22Rv1 (cell line): ENCODE measurements around the gene KRTAP10-10.
"Not testable (repeated sequence)": the region's sequence is repeated elsewhere in the genome, so short reads cannot be mapped to it uniquely, and the experiment has no call there.

Source experiments
- H3K27ac ChIP-seq: fragments of 450-650 bp; 2 replicates; pipeline ENCODE4 v1.5.1; 2017
- ZFX ChIP-seq: fragments of 450-650 bp; IDR thresholded peaks from 2 replicates; pipeline ENCODE4 v1.6.1; 2017; ENCODE audit warnings: antibody characterized with exemption, borderline replicate concordance
- TF ChIP-seq, protein P1 (sequence below): fragments of 450-650 bp; IDR thresholded peaks from 2 replicates; pipeline ENCODE4 v1.5.1; 2017; ENCODE audit warnings: mild to moderate bottlenecking

KRTAP10-10 gene

DNA sequence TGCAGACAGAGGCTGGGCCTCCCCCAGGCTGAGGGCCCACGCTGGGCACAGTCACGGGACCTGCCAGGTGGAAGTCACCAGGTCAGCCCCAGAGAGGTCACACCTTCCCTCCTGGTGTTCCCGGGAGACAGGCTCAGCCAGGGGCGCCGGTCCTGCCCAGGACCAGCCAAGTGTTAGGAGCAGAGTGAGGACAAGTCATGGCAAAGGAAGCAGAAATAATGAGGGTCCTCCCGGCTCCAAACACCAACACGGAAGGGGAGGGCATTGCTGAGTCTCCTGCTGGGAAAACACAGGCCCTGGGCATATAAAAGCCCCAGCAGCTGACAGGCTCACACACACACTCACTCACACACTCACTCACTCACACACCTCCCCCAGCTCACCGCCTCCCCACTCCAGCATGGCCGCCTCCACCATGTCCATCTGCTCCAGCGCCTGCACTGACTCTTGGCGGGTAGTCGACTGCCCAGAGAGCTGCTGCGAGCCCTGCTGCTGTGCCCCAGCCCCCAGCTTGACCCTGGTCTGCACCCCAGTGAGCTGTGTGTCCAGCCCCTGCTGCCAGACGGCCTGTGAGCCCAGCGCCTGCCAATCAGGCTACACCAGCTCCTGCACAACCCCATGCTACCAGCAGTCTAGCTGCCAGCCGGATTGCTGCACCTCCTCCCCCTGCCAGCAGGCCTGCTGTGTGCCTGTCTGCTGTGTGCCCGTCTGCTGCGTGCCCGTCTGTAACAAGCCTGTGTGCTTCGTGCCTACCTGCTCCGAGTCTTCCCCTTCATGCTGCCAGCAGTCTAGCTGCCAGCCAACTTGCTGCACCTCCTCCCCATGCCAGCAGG, at the start of gene KRTAP10-10:
Gene KRTAP10-10, plus strand, starts transcription at position 339 of the 833 bp plus-strand sequence. Its CDS starts 62 bp downstream, at position 401.
- no peak within 1 kb of the TSS for H3K27ac ChIP-seq
- no peak for TF ChIP-seq ZFX
- TF ChIP-seq, protein P1, sequence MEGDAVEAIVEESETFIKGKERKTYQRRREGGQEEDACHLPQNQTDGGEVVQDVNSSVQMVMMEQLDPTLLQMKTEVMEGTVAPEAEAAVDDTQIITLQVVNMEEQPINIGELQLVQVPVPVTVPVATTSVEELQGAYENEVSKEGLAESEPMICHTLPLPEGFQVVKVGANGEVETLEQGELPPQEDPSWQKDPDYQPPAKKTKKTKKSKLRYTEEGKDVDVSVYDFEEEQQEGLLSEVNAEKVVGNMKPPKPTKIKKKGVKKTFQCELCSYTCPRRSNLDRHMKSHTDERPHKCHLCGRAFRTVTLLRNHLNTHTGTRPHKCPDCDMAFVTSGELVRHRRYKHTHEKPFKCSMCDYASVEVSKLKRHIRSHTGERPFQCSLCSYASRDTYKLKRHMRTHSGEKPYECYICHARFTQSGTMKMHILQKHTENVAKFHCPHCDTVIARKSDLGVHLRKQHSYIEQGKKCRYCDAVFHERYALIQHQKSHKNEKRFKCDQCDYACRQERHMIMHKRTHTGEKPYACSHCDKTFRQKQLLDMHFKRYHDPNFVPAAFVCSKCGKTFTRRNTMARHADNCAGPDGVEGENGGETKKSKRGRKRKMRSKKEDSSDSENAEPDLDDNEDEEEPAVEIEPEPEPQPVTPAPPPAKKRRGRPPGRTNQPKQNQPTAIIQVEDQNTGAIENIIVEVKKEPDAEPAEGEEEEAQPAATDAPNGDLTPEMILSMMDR = no peak

GRCh38 chr21:44589094-44589493, 48.1 kb upstream of the KRTAP10-10 start:
- no peak for TF ChIP-seq ZFX
- TF ChIP-seq, protein P1 = no peak
- no peak overlapping the region for H3K27ac ChIP-seq

- H3K27ac ChIP-seq = no peak overlapping the region
- TF ChIP-seq, protein P1 = no peak
- no peak for TF ChIP-seq ZFX
Measured at GRCh38 chr21:44589586-44590305, 47.4 kb upstream of the KRTAP10-10 start.

DNA sequence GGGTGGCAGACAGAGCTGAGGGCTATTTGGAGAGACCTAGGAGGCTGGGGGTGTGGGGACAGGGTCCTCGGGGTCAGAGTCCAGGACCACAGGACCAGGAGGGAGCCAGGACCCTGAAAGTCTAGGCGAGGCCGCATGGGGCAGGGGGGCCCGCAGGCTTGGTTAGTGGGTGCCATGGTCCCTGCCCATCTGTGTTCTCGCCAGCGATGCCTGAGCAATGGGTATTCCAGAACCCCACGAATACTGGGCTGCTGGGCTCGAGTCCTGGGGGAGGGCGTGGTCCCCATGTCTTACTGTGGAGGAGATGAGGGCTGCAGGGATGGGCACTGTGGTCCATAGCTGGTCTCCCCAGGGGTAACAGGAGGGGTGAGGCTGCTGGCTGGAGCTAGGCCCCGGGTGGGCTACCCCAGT, 46.8 kb upstream of the KRTAP10-10 start:
- no peak for TF ChIP-seq ZFX
- TF ChIP-seq, protein P1 = no peak
- H3K27ac ChIP-seq = no peak overlapping the region

DNA sequence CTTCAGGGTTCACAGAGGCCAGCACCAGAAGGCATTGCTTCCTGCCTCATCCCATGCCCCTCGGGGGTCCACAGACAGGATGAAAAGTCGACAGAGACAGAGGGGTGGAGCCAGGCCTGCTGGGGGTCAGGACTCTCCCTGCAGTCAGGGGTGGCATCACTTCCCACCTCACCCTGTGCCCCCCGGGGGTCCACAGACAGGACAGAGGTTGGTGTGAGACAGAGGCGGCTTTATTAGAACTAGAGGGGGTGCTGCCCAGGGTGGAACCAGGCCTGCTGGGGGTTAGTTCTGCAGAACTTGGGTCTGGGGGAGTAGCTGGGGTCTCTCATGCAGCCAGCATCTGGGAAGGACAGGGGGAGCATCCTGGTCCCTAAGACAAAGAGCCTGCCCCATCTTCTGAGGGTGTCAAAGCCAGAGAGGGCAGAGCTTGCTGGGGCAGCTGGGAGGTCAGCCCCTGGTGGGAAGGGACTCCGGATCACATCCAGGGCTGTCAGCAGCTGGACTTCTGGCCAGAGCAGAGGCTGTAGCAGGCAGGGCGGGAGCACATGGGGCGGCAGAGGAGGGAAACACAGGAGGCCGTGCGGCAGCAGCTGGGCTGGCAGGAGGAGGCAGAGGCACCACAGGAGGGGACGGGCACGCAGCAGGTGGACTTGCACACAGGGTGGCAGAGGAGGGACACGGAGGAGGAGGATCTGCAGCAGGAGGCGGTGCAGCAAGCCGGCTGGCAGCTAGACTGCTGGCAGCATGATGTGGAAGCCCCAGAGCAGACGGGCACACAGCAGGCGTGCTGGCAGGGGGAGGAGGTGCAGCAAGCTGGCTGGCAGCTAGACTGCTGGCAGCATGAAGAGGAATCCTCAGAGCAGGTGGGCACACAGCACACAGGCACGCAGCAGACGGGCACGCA, 46.0 kb upstream of the KRTAP10-10 start:
- not testable (repeated sequence) for H3K27ac ChIP-seq

GRCh38 chr21:44591801-44592130, 45.4 kb upstream of the KRTAP10-10 start:
- H3K27ac ChIP-seq = not testable (repeated sequence)

DNA sequence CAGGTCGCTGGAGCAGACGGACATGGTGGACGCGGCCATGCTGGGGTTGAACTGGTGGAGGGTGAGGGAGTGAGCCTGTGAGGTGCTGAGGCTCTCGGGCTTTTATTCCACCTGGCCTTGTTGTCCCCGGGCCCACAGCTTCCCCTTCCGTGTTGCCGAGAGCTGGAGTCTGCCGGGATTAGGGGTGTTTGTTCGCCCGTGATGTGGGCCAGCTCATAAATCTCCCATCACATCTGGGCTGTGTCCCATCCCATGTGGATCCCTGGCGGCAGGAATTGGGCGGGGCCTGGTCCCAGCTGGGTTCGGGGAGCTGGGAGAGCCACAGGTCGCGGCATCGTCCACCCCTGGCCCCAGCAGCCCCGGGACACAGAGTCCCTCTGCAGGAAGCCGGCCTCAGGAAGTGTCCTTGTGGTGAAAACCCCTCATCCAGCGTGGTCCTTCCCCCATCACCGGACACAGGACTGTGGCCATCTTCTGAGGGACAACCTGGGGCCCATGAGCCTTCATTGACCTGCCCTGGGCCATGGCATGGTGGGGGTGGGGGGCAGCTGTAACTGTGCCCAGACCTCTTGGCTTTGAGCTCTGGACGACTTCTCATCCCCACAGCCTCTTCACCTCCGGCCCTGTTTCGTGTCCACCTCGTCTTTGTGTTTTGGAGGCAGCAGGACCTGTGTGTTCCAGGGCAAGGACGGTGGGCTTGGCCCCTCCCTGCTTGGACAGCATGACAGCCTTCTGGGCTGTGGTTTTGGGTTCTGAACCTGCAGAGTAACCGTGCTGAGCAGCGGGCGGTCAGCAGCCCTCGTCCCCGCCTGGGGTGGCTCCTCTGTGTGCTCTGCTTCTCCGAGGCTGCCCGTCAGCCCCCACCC, 44.5 kb upstream of the KRTAP10-10 start, which contains the start of gene KRTAP10-6:
Gene KRTAP10-6, minus strand, starts transcription at position 60 of the 866 bp plus-strand sequence. Its CDS starts 21 bp downstream, at position 39.
- TF ChIP-seq, protein P1 = no peak
- no peak for TF ChIP-seq ZFX
- H3K27ac ChIP-seq = no peak within 1 kb of the TSS
